Astrocyte of the spinal cord (primary cell): ENCODE results near the gene TMEM242.

Experiments
- DNase-seq: peaks from one replicate; pipeline ENCODE4 v3.0.0; 2011; ENCODE audit warnings: low read depth, low spot score
- H3K4me3 ChIP-seq: 2 replicates; pipeline ENCODE4 v1.5.1; 2011; ENCODE audit warnings: low read depth, mild to moderate bottlenecking, low read length, moderate library complexity
- in situ Hi-C: cut with HindIII; loops from 2 replicates; pipeline ENCODE4 v1.10.0; 2017; ENCODE audit warnings: low sequenced_read_pairs
- TF ChIP-seq, protein P1 (sequence below): IDR thresholded peaks from 2 replicates; pipeline ENCODE4 v1.5.1; 2012; ENCODE audit warnings: low read depth, mild to moderate bottlenecking, low read length, inconsistent platforms

TMEM242 gene

DNA sequence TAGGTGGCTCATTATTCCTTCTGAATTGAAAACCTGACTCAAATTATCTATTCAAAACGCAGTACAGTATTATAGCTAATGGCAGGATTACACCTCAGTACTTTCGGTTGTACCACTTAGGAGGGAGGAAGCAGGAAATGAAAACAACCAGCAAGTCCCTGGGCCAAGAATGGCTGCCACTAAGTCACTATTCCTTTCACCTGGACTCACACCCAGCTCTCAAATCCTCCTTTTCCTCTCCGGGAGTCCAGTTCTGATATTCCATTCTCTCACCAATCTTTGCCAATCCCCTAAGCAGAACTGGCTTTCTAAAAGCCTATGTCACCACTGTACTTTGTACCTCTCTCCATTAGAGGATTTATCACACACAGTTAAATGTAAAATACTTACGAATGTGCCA lies 20.6 kb downstream of the TMEM242 start:
- H3K4me3 ChIP-seq = no peak overlapping the region
- TF ChIP-seq, protein P1, sequence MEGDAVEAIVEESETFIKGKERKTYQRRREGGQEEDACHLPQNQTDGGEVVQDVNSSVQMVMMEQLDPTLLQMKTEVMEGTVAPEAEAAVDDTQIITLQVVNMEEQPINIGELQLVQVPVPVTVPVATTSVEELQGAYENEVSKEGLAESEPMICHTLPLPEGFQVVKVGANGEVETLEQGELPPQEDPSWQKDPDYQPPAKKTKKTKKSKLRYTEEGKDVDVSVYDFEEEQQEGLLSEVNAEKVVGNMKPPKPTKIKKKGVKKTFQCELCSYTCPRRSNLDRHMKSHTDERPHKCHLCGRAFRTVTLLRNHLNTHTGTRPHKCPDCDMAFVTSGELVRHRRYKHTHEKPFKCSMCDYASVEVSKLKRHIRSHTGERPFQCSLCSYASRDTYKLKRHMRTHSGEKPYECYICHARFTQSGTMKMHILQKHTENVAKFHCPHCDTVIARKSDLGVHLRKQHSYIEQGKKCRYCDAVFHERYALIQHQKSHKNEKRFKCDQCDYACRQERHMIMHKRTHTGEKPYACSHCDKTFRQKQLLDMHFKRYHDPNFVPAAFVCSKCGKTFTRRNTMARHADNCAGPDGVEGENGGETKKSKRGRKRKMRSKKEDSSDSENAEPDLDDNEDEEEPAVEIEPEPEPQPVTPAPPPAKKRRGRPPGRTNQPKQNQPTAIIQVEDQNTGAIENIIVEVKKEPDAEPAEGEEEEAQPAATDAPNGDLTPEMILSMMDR = no peak
- no peak for DNase-seq
- in situ Hi-C loops = no loop called here

DNA sequence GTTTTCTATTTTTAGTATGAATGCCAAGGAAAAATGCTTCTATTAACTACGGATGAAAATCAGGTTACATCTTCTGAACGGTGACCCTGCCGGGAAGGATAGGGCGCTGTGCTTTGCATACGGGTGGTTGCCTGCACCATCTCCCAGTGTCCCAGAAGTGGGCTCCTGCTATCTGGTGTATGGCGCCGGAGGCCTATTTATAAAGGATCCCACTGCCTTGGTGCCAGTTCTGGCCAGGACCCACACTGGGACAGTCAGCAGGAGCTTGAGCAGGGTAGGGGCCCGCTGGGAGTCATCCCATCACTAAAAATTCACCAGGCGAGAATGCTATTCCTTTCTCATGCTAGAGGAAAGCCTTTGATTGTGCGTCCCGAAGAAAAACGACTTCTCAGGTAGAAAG lies 22.9 kb downstream of the TMEM242 start:
- in situ Hi-C loops = no loop called here
- DNase-seq = no peak
- no peak overlapping the region for H3K4me3 ChIP-seq
- TF ChIP-seq, protein P1 = no peak

DNA sequence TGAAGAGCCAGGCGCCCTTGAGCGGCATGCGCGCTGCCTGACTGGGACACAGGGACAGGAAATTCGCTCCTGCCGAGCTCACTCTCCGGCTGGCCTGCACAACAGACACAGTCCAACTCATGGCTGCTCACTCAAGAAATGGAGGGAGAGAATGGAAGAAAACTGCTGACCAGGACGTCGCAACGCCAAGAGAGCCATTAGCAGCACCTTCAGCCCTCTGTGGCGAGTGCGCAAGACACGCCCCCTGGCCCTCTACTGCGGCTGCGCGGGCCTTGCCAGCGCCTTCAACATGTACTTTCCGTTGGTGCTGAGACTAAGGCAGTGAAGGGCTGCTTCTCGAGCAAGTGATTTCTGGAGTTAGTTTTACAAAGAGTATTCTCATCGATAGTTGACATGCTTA lies 23.3 kb downstream of the TMEM242 start:
- TF ChIP-seq, protein P1 = no peak
- no peak for DNase-seq
- no peak overlapping the region for H3K4me3 ChIP-seq
- in situ Hi-C loops = no loop called here

DNA sequence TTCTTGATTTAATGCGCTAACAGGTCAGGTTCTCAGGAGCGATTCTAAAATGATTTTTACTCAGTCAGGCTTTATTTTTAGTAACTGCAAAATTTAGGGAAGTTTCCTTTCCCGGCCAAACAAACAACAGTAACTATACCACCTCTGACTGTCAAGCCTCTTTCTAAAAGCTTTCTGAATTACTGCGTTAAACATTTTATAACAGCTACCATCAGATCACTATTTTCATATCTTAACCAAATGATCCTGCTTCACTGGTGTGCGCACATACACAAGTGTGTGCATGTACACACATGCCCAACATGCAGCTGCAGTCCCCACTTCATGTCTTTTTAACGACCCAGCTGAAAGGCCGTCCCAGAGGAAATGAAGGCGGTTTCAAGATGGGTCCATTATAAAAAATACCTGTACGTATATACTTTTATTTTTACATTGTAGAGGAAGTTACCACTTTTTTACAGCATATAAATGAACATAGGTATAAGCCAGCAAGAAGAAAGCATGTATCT lies 25.0 kb downstream of the TMEM242 start:
- TF ChIP-seq, protein P1 = no peak
- H3K4me3 ChIP-seq = no peak overlapping the region
- in situ Hi-C loops = no loop called here
- no peak for DNase-seq

DNA sequence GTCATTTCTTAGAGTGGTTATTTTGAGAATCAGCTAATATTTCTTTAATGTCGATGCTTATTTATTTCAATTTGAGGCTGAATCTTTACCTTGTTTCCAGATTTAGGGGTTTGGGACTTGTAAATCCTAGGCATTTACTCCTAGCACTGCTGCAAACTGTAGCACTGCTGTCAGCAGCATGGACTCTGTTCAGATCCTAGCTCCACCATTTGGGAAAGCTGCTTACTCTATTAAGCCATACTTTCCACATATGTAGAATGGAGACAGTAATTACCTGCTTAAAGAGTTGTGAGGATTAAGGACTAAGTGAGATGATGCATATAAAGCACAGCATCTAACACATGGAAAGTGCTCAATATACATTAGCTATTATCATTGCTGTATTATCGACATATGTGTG lies 28.7 kb downstream of the TMEM242 start:
- no peak overlapping the region for H3K4me3 ChIP-seq
- no peak for DNase-seq
- in situ Hi-C loops = no loop called here
- TF ChIP-seq, protein P1 = no peak

DNA sequence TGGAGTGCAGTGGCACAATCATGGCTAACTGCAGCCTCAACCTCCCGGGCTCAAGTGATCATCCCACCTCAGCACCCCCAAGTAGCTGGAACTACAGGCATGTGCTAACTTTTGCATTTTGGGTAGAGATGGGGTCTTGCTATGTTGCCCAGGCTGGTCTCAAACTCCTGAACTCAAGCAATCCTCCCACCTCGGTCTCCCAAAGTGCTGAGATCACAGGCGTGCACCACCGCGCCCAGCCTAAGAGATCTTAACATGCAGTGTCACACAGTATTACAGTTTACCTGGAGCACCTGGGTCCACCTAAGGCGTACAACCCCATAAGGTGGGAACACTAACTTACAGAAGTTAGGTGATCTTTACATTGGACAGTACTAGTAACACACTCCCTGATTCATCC lies 29.5 kb downstream of the TMEM242 start:
- DNase-seq = no peak
- no peak overlapping the region for H3K4me3 ChIP-seq
- in situ Hi-C loops = no loop called here
- TF ChIP-seq, protein P1 = no peak

DNA sequence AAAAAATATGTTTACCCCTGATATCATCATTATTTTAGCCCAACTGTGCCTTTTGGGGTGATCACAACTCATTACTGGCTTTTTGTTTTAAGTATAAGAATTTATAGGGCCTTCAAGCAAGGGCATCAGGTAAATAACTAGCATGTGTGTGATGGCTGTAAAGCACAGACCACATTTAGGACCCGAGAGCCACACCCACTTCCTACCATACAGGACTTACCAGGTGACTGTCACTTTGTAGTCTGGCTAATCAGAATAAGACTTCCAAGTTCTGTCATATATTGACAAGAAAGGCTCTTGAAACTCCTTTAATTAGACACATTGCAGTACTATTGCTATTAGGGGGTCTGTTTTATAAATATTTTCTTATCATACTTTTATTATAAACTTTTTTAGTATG lies 31.1 kb downstream of the TMEM242 start:
- TF ChIP-seq, protein P1 = no peak
- no peak overlapping the region for H3K4me3 ChIP-seq
- no peak for DNase-seq
- in situ Hi-C loops = no loop called here
